NCI-H510A (cell line): ENCODE data around the gene WDR49.

Experiments
- DNase-seq: peaks from one replicate; lab custom pipeline; 2025; lab: John Stamatoyannopoulos, UW

WDR49 gene

GRCh38 chr3:167487556-167487955 lies 166.2 kb downstream of the WDR49 start:
- no peak for DNase-seq

- no peak for DNase-seq
These were observed 169.2 kb downstream of the WDR49 start for GRCh38 chr3:167484551-167484950.

GRCh38 chr3:167483708-167484475 lies 169.8 kb downstream of the WDR49 start:
- DNase-seq: no peak

- DNase-seq: no peak
These were observed 172.6 kb downstream of the WDR49 start for GRCh38 chr3:167481164-167481563.

GRCh38 chr3:167480748-167481147 lies 173.0 kb downstream of the WDR49 start:
- no peak for DNase-seq

GRCh38 chr3:167473863-167474262 lies 179.9 kb downstream of the WDR49 start, which contains the start of gene SERPINI2:
SERPINI2 (minus strand) TSS chr3:167474042; CDS start chr3:167471834, 2,208 bp downstream.
- DNase-seq: no peak

- no peak for DNase-seq
These were observed 184.4 kb downstream of the WDR49 start for GRCh38 chr3:167469381-167469780.

- no peak for DNase-seq
These were observed 185.7 kb downstream of the WDR49 start for GRCh38 chr3:167467848-167468611.

GRCh38 chr3:167466966-167467365 lies 186.8 kb downstream of the WDR49 start:
- no peak for DNase-seq

- DNase-seq: no peak
These were observed 197.5 kb downstream of the WDR49 start for GRCh38 chr3:167456157-167456799.

GRCh38 chr3:167453815-167454214 lies 199.9 kb downstream of the WDR49 start:
- DNase-seq: no peak

- DNase-seq: no peak
These were observed 202.5 kb downstream of the WDR49 start for GRCh38 chr3:167451282-167451681.

- DNase-seq: no peak
These were observed 203.1 kb downstream of the WDR49 start for GRCh38 chr3:167450675-167451074.

- DNase-seq: no peak
These were observed 203.5 kb downstream of the WDR49 start for GRCh38 chr3:167450195-167450594.

GRCh38 chr3:167445491-167445890 lies 208.3 kb downstream of the WDR49 start:
- no peak for DNase-seq

- DNase-seq: no peak
These were observed 212.5 kb downstream of the WDR49 start for GRCh38 chr3:167441256-167441655.

GRCh38 chr3:167437428-167438139 lies 216.2 kb downstream of the WDR49 start:
- no peak for DNase-seq
